ENCODE results near the gene R3HDM4.

R3HDM4 gene

DNA sequence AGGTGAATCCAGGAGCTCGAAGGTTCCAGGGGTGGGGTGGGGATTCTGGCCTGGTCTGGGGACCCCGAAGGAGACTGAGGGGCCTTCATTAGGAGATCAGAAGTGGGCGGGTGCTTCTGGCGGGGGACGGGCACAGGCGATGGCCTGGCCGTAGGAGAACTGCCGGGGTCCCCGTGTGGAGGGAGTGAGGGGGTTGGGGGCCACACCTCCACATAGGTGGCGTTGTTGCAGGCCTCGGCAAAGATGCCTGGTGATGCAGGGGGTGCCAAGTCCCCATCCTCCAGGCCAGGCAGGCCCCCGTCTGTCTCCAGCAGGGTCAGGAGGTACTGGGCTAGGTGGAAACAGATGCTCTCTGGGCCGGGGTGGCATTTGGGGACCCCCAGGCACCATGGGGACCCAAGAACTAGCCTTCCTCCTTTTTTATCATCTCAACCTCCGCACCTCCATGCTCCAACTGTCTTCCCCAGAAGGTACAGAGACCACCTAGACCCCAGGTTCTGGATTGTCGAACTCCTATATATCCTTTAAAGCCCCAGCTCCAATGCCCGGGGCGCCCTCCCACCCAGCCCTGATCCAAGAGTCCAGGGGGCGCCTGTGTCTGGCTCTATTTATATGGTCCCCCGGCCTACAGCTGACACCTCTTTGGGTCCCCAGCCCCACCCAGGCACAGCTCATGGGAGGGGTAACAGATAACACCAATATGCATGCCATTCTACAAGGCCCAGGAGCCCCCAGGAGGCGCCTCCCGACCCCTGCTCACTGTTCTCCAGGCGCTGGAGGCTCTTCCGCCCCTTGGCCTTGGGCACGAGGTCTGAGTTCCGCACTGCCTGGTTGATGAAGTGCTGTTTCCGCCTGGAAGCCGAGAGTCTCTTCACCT lies 11.6 kb downstream of the R3HDM4 start:
- Histone ChIP-seq H3K27ac (no peak overlapping the region), H3K36me3 (ENCODE audit: control insufficient read depth, insufficient read depth, low read length) (no peaks in the 10 kb centered on the region)
- TF ChIP-seq, protein P1, sequence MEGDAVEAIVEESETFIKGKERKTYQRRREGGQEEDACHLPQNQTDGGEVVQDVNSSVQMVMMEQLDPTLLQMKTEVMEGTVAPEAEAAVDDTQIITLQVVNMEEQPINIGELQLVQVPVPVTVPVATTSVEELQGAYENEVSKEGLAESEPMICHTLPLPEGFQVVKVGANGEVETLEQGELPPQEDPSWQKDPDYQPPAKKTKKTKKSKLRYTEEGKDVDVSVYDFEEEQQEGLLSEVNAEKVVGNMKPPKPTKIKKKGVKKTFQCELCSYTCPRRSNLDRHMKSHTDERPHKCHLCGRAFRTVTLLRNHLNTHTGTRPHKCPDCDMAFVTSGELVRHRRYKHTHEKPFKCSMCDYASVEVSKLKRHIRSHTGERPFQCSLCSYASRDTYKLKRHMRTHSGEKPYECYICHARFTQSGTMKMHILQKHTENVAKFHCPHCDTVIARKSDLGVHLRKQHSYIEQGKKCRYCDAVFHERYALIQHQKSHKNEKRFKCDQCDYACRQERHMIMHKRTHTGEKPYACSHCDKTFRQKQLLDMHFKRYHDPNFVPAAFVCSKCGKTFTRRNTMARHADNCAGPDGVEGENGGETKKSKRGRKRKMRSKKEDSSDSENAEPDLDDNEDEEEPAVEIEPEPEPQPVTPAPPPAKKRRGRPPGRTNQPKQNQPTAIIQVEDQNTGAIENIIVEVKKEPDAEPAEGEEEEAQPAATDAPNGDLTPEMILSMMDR (IDR thresholded peaks at IDR 0.05), result no peak

DNA sequence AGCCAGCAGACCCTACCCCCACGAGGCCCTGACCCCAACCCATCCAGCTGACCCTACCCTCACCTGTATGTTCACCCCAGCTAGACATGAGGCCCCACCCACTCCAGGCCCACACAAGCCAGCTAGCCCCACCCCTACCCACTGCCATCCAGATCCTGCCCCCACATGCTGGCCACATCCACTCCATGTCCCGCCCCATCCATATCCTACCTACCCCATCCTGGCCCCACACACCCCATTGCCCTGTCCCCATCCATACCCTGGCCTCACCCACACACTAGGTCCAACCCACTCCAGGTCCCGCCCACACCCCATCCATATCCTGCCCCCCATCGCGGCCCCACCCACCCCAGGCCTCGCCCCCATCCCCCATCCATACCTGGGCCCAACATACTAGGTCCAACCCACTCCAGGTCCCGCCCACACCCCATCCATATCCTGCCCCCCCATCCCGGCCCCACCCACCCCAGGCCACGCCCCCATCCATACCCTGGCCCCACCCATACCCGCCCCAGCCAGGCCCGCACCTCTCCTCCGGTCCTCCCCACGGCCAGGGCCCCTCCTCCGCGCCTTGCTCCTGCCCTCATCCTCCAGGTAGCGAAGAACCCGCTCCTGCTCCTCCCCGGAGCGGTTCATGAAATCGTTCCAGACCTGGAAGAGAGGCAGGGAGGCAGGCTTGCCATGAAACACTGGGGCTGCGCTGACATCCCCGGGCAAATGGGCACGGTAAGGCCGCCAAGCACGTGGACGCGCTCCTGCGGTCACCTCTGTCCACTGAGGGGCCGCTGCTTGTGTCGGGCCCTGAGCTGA lies 12.5 kb downstream of the R3HDM4 start:
- Histone ChIP-seq H3K4me1 (no peaks in the 10 kb centered on the region), H3K4me3 (ENCODE audit: low read depth, low read length) (no peak overlapping the region), H2AFZ (no peak overlapping the region), H3K4me2 (ENCODE audit: low read length) (no peak overlapping the region), H3K27me3 (ENCODE audit: control insufficient read depth, insufficient read depth, low read length) (no peaks in the 10 kb centered on the region), H3K9ac (no peak overlapping the region), H3K79me2 (no peaks in the 10 kb centered on the region), H3K9me3 (ENCODE audit: control insufficient read depth, low read length) (no peaks in the 10 kb centered on the region), H3K27ac (no peak overlapping the region), H3K36me3 (ENCODE audit: control insufficient read depth, insufficient read depth, low read length) (no peaks in the 10 kb centered on the region)
- TF ChIP-seq, protein P1 (IDR thresholded peaks at IDR 0.05), result no peak

More for the DNA sequence above, 11.6 kb downstream of the R3HDM4 start:
- Histone ChIP-seq H3K9ac (no peak overlapping the region), H3K4me1 (no peaks in the 10 kb centered on the region), H3K79me2 (no peaks in the 10 kb centered on the region), H3K4me3 (ENCODE audit: low read depth, low read length) (no peak overlapping the region), H2AFZ (no peak overlapping the region), H3K27me3 (ENCODE audit: control insufficient read depth, insufficient read depth, low read length) (no peaks in the 10 kb centered on the region), H3K4me2 (ENCODE audit: low read length) (no peak overlapping the region), H3K9me3 (ENCODE audit: control insufficient read depth, low read length) (no peaks in the 10 kb centered on the region)

DNA sequence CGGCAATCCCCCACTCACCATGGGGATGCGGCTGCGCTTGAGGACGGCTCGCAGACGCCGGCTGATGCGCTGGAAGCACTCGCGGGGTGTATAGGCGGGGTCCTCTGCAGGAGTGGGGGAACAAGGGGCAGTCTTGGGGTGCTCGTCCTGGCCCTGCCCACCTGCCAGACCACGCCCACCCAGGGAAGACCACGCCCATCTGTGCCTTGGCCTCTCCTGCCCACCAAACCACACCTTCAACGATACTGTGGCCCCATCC lies 13.0 kb downstream of the R3HDM4 start:
- Histone ChIP-seq H3K9ac (no peak overlapping the region), H3K79me2 (no peaks in the 10 kb centered on the region), H3K4me3 (ENCODE audit: low read depth, low read length) (no peak overlapping the region), H3K4me1 (no peaks in the 10 kb centered on the region), H2AFZ (no peak overlapping the region), H3K36me3 (ENCODE audit: control insufficient read depth, insufficient read depth, low read length) (no peaks in the 10 kb centered on the region), H3K4me2 (ENCODE audit: low read length) (no peak overlapping the region), H3K9me3 (ENCODE audit: control insufficient read depth, low read length) (no peaks in the 10 kb centered on the region), H3K27me3 (ENCODE audit: control insufficient read depth, insufficient read depth, low read length) (no peaks in the 10 kb centered on the region), H3K27ac (no peak overlapping the region)
- TF ChIP-seq, protein P1 (IDR thresholded peaks at IDR 0.05), result no peak

DNA sequence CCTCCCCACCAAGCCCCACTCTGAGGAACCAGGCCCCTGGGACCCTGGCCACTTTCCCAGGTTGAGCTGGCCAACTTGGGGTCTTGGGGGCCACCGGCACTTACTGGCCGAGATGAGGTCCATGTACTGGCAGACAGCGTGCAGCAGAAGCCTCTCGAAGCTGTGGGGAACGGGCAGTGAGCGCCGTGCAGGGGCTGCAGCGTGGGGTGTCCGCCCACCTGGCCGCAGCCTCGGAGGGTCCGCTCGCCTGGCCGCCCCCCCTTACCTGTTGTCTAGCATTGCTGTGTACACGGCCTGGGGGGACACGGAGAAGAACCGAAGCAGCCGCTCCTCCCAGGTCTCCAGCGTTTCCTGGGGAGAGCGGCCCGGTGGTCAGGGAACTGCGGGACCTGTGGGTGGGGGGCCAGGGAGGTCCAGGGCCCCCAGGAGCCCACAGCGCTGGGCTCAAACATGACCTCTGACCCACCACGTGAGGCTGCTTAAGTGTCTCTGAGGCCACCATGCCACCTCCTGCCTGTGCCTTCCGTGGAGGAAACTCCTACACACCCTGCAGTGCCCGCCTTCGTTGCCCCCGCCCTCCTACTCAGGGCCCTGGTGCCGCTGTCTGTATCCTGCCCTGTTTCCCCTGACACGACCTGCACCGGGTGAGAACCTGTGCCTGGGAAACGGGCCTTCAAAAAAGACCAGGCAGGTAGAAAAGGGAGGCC lies 13.5 kb downstream of the R3HDM4 start:
- Histone ChIP-seq H3K36me3 (ENCODE audit: control insufficient read depth, insufficient read depth, low read length) (no peaks in the 10 kb centered on the region), H3K9me3 (ENCODE audit: control insufficient read depth, low read length) (no peaks in the 10 kb centered on the region), H3K4me1 (no peaks in the 10 kb centered on the region), H3K4me2 (ENCODE audit: low read length) (no peak overlapping the region), H3K9ac (no peak overlapping the region), H3K79me2 (no peaks in the 10 kb centered on the region), H3K4me3 (ENCODE audit: low read depth, low read length) (no peak overlapping the region), H3K27ac (no peak overlapping the region), H3K27me3 (ENCODE audit: control insufficient read depth, insufficient read depth, low read length) (no peaks in the 10 kb centered on the region), H2AFZ (no peak overlapping the region)
- TF ChIP-seq, protein P1 (IDR thresholded peaks at IDR 0.05), result no peak

All from parathyroid adenoma (tissue), 2 donors.